Epithelial cell of esophagus (primary cell): Measurements from ENCODE around the gene NAA80.
A peak's percentile ranks its signal among the peaks of the same experiment; 100 is the strongest.

ENCODE experiments used
- DNase-seq: peaks from one replicate; pipeline ENCODE4 v3.0.0; 2010; ENCODE audit warnings: low read depth
- H3K4me3 ChIP-seq: 2 replicates; pipeline ENCODE4 v1.5.1; 2011; ENCODE audit warnings: mild to moderate bottlenecking, low read length, control low read depth
- CTCF ChIP-seq: IDR thresholded peaks from 2 replicates; pipeline ENCODE4 v1.5.1; 2011; ENCODE audit warnings: low read depth, mild to moderate bottlenecking, low read length, control low read depth, inconsistent platforms; ENCODE audit not compliant: insufficient read depth; ENCODE audit errors: missing control alignments

NAA80 gene

GRCh38 chr3:50298836-50299637 lies at the start of gene NAA80, which contains the start of gene HYAL3:
TSS of gene NAA80 (minus strand) at chr3:50299405. CDS start at chr3:50297463, 1,942 bp downstream.
TSS of gene HYAL3 (minus strand) at chr3:50299405. CDS start at chr3:50295602, 3,803 bp downstream.
- peak; percentile 100 for DNase-seq
- H3K4me3 ChIP-seq: peak within 1 kb of the TSS; percentile 92
- peak; percentile 30 for TF ChIP-seq CTCF

- DNase-seq: peak; percentile 73
- no peak overlapping the region for H3K4me3 ChIP-seq
- peak; percentile 65 for TF ChIP-seq CTCF
Measured at GRCh38 chr3:50347187-50347813, 48.1 kb upstream of the NAA80 start.

- TF ChIP-seq CTCF: no peak
- peak within 1 kb of the TSS; percentile 41 for H3K4me3 ChIP-seq
- DNase-seq: peak; percentile 63
Measured at GRCh38 chr3:50345586-50346234, 46.5 kb upstream of the NAA80 start, which contains the start of gene ZMYND10. TSS of gene ZMYND10 (minus strand) at chr3:50345732. CDS start at chr3:50345579, 153 bp downstream.

GRCh38 chr3:50345008-50345407 lies 45.8 kb upstream of the NAA80 start:
- no peak overlapping the region for H3K4me3 ChIP-seq
- no peak for TF ChIP-seq CTCF
- no peak for DNase-seq

- no peak for TF ChIP-seq CTCF
- no peak for DNase-seq
- no peak overlapping the region for H3K4me3 ChIP-seq
Measured at GRCh38 chr3:50342813-50343633, 43.8 kb upstream of the NAA80 start.

GRCh38 chr3:50341996-50342650 lies 42.9 kb upstream of the NAA80 start:
- no peak overlapping the region for H3K4me3 ChIP-seq
- TF ChIP-seq CTCF: no peak
- DNase-seq: no peak
